SKM-1 (cell line): ENCODE data around the gene ZNF425.
"Not testable (repeated sequence)": the region's sequence is repeated elsewhere in the genome, so short reads cannot be mapped to it uniquely, and the experiment has no call there.

Experiments
- DNase-seq: peaks from one replicate; lab custom pipeline; 2025; ENCODE audit not compliant: unreplicated experiment; lab: John Stamatoyannopoulos, UW

Gene ZNF425

DNA sequence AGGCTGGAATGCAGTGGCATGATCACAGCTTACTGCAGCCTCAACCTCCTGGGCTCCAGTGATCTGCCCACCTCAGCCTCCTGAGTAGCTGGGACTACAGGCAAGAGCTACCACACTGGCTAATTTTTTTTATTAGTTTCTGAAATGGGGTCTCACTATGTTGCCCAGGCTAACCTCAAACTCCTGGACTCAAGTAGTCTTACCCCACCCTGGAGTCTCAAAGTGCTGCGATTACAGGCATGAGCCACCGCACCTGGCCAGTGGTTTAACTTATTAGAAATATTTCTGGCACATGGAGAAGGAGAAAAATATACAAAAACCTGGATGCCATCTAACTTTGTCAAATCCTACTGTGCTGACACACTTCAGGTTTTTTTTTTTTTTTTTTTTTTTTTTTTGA, 50.8 kb downstream of the ZNF425 start:
- DNase-seq: no peak

DNA sequence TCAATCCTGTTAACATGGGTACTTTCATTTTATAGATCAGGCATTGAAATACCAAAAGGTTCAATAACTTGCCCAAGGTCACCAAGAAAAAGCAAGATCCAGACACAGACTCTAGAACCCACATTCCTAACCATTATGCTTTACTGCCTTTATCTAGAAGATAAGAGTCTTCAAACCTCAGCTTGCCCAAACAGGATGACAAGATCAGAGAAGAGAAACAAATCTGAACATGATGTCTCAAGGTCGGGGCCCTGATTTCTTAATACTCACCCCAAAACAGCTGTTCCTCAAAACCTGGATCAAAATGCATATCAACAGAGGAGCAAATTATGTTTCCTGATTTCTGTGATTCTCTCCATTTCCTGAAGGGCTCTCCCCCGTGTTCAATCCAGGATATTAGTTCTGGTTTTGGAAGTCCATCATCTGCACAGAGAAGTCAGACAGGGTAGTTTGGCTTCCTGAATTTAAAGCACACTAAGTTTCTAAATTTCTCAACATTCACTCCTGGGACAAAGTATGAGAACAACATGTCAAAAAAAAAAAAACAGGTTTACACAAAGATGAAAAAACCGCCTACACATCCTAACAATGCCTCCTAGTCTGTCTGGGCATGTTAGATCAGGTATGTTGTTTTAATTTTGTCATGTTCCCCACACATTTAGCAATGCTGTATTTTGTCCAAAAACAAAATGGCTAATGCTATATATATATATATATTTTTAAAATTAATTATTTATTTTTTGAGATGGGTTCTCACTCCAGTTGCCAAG, 51.8 kb downstream of the ZNF425 start:
- DNase-seq: no peak

DNA sequence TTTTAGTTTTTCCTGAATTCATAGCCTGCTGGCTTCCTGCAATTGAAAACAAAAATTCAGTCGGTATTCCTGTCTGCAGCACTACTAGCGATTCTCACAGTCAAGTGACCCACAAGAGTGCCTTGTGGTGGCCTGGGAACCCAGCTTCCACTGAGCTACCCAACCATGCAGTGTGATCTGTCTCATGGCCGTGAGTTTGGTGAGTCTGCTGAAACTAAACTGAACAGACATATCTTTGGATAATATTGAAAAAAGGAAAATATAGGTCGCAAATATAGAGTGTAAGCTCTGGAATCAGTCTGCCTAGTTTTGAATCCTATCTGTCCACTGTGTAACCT, 53.7 kb downstream of the ZNF425 start:
- no peak for DNase-seq

DNA sequence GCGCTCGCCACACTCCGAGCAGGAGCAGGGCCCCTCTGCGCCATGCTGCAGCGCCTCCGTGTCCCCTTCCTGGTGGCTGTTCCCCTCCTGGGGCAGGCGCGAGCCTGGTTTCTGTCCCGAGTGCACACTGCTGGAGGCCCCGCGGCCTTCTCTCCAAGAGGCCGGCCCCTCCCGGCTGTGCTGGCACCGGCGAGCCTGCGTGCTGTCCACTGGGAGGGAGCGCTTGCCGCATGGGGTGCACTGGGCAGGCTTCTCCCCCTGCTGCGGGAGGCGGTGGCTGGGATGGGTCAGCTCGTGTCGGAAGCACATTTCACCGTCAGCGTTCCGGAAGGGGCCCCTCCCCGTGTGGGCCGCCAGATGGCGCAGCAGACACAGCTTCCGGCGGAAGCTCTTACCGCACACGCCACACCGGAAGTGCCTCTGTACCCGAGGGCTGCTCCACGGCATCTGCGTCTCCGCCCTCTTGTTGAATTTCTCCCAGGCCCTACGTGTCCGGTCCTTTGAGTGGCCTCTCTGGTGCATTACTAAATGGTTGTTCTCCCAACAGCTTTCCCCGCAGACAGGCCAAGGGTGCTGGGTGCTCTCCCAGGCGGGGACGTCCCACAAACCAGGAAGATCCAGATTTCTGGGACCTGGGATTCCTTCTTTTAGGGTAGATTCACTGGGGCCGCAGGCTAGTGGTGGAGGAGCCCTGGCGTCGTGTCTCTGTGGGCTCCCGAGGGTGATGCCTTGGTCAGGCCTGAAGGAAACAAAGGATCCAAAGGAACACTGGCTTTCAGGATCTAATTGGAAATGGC, 54.3 kb downstream of the ZNF425 start:
- no peak for DNase-seq

DNA sequence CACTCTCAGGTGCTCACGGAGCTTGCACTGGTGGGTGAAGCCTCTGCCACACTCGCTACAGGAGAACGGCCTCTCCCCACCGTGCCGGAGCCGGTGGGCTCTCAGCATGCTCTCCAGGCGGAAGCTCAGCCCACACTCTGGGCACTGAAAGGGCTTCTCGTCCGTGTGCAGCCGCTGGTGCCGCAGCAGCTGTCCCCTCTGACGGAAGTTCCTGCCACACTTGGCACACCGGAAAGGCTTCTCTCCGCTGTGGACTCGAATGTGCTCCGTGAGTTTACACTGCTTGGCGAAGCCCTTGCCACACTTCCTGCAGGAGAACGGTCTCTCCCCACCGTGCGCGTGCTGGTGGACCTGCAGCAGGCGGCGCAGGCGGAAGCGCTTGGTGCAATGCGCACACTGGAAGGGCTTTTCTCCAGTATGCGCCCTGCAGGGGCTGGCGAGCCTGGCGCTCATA, 54.9 kb downstream of the ZNF425 start:
- DNase-seq: no peak

DNA sequence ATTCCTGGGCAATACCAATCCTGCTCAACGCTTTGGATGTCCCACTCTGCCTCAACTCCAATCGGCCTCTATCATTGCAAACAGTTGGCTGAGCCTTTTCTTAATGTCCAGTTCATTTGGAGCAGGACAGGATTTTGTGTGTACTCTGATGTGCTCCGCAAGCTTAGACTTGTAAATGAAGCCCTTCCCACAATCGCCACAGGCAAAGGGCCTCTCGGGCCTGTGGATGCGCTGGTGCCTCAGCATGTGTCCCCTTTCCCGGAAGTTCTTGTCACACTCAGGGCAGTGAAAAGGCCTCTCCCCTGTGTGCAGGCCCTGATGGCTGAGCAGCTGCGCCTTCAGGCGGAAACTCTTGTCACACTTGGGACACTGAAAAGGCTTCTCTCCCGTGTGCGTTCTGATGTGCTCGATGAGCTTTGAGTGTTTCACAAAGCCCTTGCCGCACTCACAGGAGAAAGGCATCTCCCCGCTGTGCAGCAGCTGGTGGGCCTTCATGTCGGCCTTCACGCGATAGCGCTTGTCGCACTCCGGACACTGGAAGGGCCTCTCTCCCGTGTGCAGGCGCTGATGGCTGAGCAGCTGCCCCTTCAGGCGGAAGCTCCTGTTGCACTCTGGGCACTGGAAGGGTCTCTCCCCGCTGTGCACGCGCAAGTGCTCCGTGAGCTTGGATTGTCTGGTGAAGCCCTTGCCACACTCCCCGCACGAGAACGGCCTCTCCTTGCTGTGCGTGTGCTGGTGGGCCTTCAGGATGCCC, 55.6 kb downstream of the ZNF425 start:
- no peak for DNase-seq

DNA sequence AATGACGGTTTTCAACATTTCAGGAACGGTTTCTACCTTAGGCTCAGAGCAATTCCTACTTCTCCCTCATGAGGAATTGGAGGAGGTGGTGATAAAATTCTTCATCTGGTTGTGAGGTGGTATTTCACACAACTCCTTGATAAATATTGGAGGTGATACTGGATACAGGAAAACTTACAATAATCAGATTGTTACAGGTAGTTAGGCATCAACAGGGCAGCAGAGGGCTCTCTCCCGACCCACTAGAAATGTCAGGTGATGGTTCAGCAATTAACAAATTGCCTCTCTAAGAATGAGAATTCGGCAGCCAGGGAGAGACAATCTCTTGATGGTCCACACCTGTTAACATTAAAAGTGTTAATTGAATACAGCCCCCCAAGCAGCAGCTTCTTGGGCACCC, 58.3 kb downstream of the ZNF425 start:
- no peak for DNase-seq

DNA sequence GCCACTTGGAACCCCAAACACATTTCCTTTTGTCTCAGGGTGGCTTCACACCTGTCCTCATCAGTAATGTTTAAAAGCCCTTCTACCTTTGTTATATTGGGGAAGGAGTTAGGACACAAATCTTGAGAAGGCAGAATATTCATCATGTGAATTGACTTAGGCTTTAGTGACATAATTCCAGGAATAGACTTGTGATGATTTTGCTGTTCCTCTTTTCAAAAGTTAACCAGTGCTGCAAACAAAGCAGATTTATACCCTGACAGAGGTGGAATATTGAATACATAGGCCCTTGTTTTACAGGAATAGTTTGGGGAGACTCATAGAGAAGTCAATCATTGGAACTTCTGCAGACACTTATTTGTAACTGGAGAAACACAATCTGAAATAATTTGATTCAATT, 62.6 kb downstream of the ZNF425 start:
- no peak for DNase-seq

DNA sequence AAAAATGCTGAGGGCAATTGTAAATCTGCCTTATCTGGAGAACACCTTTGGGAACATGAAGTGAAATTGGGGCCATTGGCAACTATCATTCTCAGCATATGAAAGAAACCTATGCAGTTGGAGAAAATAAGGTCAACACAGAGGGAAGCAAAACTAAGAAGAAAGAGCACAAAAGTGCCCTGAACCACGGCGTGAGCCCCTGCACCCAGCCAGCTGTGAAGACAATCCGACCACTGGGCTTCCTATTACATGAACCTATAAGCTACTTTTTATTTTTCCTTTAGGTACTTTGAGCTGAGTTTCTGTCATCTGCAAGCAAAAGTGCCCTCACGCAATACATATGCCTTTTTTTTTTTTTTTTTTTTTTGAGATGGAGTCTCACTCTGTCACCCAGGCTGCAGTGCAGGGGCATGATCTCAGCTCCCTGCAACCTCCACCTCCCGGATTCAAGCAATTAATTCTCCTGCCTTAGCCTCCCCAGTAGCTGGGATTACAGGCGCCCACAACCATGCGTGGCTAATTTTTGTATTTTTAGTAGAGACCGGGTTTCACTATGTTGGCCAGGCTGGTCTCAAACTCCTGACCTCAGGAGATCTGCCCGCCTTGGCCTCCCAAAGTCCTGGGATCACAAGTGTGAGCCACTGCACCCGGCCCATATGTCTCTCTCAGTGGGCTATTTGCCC, 63.8 kb downstream of the ZNF425 start:
- DNase-seq: not testable (repeated sequence)

DNA sequence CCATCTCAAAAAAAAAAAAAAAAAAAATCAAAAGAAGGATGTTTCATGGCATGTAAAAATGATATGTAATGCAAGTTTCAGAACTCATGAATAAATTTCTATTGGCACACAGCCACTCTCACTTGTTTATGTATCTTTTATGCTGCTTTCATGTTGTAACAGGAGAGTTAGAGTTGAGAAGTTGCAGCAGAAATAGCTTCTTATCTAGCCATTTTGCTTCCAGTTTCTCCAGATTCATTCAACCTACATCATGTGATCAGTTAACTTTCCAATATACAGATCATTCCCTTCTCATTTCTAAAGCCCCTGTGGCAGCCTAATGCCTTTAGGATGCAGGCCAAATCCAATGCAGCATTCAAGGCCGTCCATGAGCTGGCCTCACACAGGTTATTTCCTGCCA, 66.0 kb downstream of the ZNF425 start:
- DNase-seq: no peak

DNA sequence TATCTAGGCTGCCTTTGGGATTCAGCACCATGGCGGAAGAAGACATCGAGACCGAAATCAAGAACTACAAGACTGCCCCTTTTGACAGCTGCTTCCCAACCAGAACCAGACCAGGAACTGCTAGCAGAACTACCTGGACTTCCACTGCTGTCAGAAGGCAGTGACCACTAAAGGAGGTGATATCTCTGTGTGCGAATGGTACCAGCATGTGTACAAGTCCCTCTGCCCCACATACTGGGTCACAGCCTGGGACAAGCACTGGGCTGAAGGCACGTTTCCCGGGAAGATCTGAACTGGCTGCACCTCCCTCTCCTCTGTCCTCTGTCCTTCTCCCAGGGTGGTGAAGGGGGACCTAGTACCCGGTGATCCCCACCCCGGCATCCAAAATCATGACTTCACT, 72.2 kb downstream of the ZNF425 start:
- no peak for DNase-seq

DNA sequence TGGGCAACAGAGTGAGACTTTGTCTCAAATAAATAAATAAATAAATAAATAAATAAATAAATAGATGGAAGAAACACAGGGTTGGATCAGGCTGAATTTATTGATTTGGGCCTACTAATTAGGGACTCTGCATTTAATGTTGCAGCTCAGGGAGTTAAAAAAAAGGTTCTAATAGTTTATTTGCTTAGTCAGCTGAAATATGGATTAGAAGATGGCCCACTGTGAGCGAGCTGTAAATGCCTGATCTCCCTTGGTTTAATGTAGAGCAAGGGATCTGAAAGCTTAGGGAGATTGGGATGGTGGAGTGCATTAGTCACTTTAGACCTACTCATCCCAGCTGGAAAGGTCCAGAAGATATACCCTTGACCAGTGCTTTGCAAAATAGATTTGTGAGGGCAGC, 72.7 kb downstream of the ZNF425 start:
- no peak for DNase-seq
